GM21360 (cell line): ENCODE results near the gene MEI1.

Source experiments
- ATAC-seq: cut with Tn5 transposase; IDR thresholded peaks from one replicate; pipeline ENCODE4 v1.9.1; 2021; ENCODE audit warnings: mild to moderate bottlenecking, moderate library complexity; ENCODE audit not compliant: unreplicated experiment

Gene MEI1

DNA sequence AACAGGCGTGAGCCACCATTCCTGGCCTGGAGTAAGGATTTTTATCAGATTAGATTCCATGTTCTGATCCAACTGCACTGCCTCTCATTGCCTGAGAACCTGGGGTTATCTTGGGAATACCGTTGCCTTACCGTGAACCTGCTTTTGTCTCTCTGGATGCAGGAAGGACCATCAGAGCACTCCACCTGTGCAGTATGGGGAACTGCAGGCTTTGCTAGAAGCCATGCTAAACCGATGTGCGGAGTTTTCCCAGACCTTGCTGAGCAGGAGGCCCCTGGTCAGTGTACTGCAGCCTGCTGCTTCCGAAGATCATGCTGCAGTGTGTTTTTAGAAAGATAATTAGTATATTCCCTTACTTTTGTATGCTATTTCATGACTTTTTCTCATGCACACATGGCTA, 43.6 kb downstream of the MEI1 start:
- no peak for ATAC-seq

DNA sequence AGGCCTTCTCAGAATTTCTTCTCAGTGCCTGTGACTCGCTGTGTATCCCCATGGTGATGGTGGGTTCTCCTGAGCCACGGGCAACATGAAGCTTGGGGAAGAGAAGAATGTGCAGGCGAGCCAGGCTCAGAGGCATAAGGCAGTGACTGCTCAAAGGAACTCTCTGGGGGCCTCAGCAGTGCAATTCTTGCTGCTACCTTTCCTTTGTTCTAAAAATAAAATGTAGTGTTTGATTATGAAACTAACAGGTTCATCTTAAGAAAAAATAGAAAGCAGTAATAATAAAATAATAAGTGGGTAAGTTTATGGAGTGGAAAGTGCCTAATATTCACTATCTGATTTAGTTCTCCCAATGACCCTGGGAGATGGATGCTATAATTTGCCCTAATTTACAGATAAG, 46.7 kb downstream of the MEI1 start:
- ATAC-seq, result no peak

DNA sequence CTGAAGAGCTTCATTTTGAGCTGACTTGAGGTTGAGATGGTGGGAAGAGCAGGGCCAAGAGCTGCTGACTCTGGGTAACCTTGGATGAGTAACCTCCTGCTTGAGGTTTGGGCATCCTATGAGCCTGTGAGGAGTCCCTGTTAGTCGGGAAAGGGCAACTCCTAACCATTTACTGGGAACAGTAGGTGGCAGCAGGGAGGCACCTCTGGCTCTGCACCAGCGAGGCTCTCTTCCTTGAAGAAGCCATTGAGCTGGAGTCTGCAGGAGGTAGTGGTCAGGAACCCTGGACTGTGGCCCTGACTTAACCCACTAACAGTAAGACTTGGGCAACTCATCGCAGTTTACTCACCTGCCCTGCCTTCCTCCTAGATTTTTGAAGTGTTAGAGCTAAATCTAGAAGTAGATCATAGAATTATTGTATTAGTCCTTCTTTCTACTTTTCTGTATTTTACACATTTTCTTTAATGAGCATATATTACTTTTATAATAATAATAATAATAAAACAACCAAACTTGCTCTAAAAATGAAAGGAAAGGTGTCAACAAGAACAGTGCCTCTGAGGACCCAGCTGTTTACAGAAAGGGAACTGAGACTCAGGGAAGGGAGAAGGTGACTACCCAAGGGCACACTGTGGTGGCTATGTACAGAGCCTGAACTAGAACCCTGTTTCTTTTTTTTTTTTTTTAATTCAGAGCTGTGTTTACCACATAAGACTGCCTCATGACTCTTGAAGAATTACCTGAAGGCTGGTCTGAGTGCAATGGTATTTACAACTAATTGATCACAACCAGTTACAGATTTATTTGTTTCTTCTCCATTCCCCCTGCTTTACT, 47.5 kb downstream of the MEI1 start:
- no peak for ATAC-seq

DNA sequence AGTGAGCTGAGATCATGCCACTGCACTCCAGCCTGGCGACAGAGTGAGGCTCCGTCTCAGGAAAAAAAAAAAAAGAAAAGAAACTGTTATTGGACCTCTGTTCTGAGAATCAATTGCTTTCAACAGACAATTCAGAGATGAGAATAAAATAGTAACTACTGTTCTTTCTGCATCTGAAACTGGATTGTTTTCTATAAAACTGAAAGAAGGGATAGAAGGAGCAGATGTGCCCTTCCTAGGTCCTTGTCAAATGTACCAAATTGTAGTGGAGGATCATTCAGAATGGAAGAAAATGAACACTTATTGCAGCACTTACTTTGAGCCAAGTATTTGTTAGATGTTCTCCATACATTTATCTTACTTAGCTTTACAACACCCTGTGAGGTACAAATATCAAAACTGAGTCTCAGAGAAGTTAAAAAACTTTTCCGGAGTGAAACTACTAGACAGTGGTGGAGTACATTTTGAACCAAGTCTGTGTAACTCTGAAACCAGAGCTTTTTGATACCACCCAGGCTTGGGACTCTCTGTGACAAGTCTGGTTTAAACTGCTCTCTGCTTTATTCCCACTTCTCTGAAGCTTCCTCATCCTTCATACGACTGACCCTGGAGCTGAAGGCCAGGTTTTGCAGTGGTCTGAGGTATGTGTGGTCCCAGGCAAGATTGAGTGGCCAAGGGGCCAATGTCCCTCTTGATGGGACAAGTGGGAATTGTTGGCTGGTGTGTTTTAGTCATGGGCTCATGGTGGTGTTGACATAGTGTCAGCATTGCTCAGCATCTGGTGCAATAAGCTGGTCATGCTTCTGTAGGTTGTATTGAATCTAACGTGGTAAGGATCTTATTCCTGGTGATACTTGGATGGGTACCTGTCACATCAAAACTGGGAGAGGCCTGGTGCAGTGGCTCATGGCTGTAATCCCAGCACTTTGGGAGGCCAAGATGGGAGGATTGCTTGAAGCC, 53.0 kb downstream of the MEI1 start:
- peak; percentile 50 for ATAC-seq

DNA sequence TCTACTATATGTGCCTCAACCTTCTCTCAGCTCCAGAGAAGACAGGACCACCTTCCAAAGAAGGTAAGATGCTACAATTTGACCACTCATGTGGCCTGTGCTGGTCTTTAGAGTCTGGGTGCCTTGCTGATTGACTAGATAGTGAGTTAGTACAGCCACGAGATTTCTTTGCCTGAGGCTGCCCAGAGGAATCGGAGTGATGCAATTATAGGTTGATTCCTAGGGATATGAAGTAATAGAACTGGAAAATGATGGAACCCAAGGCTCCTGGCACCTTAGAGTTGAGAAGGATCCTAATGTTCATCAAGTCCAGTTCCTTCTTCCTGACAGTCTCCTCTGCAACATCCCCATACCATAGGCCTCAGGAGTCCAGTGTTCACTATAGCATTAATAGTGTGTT, 54.7 kb downstream of the MEI1 start:
- ATAC-seq, result no peak

DNA sequence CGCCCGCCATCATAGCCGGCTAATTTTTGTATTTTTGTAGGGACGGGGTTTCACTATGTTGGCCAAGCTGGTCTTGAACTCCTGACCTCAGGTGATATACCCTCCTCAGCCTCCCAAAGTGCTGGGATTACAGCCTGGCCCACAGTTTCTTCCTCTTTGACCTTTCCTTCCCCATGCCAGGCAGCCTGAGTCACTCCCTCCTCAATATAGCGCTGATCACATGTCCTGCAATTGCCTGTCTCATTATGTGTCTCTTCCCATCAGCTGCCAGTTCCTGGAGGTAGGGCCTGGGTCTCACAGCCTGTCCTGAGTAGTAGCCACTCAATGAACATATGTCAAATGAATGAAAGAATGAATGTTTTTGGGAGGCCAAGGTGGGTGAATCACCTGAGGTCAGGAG, 58.2 kb downstream of the MEI1 start:
- no peak for ATAC-seq

DNA sequence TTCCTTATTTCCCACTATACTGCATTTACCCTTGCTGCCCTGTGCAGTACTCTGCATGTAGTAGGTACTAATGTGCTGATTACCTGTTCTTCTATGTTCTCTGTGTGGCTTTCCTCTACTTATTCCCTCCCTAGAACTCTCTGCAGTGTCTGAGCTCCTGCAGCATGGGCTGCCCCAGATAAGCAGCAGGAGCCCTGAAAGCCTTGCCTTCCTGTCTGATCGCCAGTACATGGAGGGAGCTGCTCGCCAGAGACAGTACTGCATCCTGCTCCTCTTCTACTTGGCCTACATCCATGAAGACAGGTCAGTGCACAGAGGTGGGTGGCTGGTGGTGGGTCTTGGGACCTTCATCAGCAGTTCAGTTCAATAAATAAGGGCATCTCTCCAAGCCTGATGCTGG, 58.9 kb downstream of the MEI1 start:
- no peak for ATAC-seq

DNA sequence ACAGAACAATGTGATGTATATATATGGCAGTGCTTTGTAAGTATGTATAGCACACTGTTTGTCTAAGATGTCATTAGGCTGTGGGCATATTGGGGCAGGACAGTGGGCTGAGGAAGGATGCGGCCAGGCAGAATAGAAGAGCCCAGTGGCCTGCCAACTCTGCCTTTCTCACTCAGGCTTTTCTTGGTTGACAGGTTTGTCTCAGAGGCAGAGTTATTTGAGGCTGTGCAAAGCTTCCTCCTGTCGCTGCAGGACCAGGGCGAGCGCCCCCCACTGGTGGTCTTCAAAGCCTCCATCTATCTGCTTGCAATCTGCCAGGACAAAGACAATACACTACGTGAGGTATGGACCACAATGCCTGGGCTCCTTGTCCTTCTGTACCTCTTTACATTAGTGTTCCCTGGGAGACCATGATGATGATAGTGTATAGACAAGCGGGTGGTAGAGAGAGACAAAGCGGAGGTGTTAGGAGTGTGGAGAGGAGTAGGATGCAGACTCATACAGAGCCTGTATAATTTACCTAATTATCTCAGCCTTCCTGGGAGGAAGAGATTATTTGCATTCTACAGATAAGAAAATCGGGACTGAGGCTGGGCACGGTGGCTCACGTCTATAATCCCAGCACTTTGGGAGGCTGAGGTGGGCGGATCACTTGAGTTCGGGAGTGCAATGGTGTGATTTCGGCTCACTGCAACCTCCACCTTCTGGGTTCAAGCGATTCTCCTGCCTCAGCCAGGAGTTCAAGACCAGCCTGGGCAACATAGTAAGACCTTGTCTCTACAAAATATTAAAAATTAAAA, 63.9 kb downstream of the MEI1 start:
- ATAC-seq, result no peak

DNA sequence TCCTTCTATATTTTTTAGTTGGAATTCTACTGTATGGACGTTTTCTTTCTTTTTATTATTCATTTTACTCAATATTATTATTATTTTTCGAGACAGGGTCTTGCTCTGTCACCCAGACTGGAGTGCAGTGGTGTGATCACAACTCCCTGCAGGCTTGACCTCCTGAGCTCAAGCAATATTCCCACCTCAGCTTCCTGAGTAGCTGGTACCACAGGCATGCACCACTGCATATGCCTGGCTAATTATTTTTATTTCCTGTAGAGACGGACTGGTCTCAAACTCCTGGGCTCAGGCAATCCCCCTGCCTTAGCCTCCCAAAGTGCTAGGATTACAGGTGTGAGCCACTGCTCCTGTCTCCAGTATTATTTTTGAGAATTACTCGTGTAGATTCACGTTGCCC, 67.2 kb downstream of the MEI1 start:
- ATAC-seq, result no peak

DNA sequence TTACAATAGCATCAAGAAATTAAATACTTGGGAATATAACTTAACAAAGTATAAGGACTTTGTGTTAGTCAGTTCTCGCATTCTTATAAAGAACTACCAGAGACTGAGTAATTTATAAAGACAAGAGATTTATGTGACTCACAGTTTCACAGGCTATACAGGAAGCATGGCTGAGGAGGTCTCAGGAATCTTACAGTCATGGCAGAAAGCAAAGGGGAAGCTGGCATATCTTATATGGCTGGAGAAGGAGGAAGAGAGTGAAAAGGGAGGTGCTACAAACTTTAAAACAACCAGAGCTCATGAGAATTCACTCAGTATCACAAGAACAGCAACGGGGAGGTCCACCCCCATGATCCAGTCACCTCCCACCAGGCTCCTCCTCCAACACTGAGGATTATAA, 69.1 kb downstream of the MEI1 start:
- no peak for ATAC-seq

DNA sequence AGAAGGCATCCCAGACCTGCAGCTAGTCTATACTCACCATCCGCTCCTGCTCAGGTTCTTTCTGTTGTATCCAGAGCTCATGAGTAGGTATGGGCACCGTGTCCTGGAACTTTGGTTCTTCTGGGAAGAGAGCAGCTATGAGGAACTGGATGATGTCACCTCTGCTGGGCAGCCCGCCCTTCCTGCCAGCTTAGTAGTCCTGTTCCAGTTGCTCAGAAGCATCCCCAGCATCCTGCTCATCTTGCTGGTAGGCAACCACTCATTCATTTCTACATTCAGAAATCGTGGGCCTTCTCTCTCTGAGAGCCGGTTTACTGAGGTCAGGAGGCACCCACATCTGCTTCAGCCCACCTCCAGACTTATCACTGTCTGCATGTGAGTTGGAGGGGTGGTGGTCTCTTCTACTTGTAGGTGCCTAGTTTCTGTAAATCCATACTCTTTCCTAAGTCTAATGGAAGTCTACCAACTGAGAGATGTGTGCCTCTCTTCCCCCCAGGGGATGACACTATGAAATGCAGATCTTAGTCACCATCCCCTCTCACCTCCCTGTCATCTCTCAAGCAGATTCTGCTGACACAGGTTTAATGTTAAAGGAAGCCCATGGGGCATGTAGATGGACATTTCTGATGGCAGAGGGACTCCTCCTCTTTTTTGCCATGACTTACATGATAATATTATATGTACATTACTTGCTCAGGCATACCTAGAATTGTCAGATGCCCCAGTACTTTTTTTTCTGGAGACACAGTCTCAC, 71.6 kb downstream of the MEI1 start:
- ATAC-seq, result no peak

DNA sequence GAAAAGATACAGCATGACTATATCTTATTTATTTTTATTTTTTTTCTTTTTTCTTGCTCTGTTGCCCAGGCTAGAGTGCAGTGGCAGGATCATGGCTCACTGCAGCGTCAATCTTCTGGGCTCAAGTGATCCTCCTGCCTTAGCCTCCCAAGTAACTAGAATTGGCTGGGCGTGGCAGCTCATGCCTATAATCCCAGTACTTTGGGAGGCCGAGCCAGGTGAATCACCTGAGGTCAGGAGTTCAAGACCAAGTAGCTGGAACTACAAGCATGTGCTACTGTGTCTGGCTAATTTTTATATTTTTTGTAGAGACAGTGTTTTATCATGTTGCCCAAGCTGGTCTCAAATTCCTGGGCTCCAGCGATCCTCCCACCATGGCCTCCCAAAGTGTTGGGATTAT, 72.9 kb downstream of the MEI1 start:
- no peak for ATAC-seq

DNA sequence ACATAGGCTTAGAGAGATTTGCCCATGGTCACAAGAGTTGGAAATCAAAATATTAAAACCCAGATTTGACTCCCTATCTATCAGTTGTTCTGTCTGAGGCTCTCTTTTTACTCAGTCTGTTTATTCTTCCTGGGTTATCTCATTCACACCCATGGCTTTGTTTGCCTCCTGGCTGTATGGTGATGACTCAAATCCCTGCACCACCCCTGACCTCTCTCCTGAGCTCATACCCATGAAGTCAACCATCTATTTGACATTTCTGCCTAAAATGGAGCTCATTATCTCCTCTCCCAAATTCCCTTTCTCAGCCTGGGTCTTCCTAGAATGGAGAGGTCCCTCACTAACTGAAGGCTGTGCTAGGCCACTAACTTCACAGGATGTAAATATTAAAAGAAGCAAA, 73.3 kb downstream of the MEI1 start:
- ATAC-seq, result no peak

DNA sequence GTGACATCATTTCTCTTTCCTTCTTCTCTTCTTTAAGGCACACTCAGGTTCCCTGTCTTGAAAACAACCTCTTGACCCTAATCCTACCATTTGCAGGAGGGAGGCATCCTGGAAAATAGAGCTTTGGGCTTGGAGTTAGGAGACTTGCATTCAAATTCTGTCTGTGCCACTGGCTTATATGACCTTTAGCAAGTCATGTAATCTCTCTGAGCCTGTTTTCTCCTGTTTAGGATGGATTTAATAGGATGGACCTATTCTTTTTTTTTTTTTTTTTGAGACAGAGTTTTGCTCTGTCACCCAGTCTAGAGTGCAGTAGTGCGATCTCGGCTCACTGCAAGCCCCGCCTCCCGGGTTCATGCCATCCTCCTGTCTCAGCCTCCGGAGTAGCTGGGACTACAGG, 76.0 kb downstream of the MEI1 start:
- no peak for ATAC-seq

DNA sequence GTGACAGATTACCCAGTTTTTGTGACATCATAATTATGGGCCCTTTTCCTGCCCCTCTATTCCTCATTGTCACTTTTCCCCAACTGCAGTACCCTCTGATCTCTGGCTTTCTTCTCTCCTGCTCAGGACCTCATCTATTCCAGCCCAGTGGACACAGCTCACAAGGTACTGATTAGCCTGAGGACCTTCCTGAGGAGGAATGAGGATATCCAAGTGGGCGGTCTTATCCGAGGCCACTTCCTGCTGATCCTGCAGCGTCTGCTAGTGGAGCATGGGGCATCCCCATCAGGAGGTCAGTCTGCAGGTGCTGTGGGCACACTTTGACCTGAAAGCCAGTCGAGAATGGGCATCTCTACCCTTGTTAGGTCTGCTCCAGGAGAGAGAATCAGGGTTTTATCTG, 76.7 kb downstream of the MEI1 start:
- no peak for ATAC-seq

DNA sequence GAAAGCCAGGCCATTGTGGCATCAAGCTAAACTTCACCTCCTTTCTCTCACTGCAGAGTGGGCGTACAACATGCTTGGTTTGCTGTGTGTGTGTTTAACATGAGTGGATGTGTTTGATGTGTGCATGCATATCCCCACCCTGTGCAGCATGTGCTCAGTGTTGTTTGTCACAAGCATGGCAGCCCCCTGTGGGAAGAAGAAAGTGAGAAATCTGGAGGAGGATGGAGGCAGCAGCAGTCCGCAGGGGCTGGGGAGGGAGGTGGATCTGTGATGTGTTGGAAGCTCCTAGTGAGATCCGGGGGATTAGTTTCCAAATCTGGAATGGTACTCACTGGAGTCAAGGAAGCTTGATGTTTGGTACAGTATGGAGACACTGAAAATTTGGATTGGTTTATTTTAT, 77.1 kb downstream of the MEI1 start:
- ATAC-seq, result no peak

DNA sequence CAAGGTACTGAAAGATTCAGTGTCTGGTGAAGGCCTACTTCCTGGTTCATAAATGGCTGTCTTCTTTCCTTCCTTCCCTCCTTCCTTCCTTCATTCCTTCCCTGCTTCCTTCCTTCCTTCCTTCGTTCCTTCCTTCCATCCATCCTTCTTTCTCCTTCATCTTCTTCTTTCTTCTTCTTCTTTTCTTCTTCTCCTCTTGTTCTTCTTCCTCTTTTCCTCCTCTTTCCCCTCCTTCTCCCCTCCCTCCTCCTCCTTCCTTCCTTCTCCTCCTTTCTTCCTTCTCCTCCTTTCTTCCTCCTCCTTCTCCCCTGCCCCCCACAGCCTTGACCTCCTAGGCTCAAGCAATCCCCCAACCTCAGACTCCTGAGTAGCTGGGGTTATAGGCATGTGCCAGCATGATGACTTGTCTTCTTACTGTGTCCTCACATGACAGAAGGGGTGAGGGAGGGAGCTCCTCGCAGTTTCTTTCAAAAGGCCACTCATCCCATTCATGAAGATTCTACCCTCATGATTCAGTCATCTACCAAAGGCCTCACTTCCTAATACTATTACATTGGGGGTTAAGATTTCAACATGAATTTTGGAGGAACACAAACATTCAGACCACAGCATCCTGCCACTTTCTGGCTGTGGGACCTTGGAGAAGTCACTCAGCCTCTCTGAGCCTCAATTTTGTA, 78.6 kb downstream of the MEI1 start:
- no peak for ATAC-seq

DNA sequence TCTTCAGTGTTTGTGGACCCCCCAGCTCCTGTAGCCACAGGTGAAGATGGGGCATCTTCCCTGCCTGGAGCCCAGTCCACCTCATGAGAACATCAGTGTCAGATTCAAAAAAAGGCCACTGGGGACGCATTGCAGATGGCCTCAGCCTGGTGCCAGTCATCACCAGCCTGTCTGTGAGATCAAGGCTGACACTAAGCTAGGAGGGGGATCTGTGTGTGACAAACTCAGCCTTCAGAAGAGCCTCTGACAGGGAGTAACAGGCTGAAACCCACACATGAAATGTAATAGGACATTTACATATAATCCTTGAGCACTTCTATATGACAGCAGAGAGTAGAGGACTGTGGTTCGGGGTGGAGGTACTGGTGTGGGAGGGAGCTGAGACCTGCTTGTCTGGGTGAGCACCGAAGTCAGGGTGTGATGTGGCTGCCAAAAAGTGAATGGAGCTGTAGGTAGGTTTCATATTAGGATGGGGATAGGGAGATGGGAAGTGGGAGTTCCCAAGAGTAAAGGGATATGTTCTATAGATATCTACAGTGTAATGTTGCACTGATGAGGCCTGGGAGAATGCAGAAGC, 80.7 kb downstream of the MEI1 start:
- ATAC-seq, result no peak

DNA sequence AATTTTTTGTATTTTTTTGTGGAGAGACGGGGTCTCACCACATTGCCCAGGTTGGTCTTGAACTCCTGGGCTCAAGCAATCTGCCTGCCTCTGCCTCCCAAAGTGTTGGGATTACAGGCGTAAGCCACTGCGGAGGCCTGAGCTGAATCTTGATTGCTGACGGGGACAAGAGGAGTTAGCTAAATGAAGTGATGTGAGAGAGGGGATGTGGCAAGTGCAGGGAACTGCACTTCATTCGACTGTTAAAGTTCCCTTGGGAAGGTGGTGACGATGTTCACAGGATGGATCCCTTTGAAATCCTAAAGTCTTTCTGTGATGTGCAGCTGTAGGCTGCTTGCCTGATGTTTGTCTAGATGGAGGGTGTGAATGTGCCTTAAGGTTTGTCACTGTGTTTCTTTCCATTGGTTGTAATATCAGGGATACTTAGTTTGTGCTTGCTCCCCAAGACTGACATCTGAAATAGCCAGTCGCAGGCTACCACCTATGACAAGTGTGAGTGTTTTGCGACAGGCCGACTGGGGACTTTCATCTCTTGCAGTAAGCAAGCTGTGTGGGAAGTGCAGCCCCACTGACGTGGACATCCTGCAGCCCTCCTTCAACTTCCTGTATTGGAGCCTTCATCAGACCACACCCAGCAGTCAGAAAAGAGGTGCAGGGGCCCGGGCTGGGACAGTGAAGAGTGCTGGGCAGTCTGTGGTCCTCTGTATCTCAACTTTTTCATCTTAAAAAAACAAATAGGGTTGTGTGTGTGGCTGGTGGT, 81.6 kb downstream of the MEI1 start:
- peak; percentile 71 for ATAC-seq
